Activated T-cell treated with anti-CD3 and anti-CD28 coated beads for 24 hours (primary cell): Measurements from ENCODE around the gene SEPTIN12.
A peak's percentile ranks its signal among the peaks of the same experiment; 100 is the strongest.
"Not testable (repeated sequence)": the region's sequence is repeated elsewhere in the genome, so short reads cannot be mapped to it uniquely, and the experiment has no call there.

Experiments
- DNase-seq: peaks from one replicate; pipeline ENCODE4 v3.0.0-alpha.2; 2020; ENCODE audit warnings: low read depth

SEPTIN12 gene

DNA sequence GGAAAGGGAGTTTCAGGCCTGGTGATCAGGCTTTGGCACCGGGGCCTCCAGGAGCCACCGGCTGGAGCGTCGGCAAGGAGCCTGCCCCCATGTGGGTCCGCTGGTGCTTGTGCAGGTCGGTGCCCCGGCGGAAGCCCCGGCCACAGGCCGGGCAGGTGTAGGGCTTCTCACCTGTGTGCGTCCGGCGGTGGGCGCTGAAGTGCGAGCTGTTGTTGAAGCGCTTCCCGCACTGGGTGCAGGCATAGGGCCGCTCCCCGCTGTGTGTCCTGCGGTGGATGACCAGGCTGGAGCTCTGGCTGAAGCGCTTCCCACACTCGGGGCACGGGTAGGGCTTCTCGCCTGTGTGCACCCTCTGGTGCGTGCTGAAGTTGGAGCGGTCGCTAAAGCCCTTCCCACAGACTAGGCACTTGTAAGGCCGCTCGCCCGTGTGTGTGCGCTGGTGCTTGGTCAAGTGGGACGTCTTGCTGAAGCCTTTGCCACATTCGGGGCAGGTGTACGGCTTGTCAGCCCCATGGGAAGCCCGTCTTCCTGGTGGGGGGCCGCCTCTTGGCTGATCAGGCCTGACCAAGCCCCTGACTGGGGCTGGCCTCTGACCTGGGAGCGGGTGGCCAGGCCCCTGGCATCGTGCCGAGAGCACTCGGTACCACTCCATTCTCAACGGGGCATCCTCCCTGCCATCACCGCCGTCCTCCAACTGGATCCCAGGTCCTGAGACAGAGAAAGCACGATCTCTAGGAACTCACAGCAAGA, 35.6 kb downstream of the SEPTIN12 start:
- no peak for DNase-seq

DNA sequence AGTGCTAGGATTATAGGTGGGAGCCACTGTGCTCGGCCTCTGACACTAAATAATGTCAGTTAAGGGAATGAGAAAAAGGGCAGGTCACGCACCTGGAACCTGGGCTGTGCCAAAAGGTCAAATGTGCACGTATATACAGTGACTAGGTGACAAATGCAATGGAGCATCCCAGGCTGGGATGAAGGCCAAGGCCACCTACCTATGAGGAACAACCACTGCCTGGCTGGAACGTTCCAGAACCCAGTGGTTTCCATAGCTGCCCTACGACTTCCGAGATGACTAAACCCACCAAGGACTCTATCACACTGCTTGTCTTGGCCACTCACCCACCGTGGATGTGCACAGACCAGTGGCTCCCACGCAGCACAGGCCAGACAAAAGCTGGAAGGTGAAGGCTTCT, 37.2 kb downstream of the SEPTIN12 start:
- DNase-seq, result no peak

DNA sequence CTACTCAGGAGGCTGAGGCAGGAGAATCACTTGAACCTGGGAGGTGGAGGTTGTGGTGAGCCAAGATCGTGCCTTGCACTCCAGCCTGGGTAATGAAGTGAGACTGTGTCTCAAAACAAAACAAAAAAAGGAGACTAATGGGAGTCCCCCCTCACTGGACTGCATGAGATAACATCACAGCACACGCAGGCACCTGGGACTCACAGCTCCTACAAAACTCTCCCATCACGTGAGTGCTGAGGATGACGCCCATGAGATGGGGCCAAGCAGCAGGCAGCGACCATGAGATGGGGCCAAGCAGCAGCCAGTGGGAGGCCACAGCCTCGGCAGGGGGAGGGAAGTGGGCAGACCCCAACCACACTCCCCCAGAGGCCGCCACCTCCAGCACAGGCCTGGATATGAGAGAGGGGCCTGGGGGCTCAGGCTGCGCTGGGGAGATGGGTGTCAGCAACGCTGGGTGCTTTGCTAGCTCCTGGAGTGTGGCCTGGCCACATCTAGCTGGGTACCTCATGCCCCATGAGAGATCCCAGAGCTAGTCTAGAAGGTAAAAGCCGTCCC, 38.4 kb downstream of the SEPTIN12 start:
- no peak for DNase-seq

DNA sequence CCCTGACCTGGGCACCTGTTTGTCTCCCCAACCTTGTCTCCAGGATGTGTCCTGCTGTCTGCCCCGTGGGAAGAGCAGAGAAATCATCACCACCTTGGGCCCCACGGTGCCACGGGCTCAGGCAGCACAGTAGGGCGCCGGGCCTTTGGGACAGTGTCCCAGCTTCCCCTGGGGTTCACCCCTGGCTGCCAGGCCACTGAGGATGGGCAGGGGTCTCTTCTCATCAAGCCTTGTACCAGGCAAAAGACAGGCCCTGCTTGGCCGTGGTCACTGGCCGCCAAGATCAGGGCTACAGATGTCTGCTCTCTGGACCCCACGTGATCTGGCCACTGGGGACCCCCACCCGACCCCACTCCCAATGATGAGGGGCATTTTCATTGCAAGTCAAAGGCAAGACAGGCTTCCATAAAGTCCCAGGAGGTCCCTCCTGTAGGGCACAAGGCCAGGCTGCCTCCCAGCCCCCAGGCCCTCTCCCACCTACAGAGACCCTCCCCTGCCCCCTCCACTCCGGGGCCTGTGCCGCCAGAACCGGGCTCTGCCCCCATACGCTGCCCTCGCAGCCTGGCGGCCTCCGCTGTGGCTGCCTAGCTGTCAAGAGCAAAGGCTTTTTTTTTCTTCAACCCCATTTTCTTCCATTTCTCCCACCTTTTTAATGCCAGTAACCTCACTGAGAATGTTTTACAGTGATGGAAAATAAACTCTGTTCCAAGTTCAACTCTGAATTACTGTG, 39.3 kb downstream of the SEPTIN12 start:
- no peak for DNase-seq

DNA sequence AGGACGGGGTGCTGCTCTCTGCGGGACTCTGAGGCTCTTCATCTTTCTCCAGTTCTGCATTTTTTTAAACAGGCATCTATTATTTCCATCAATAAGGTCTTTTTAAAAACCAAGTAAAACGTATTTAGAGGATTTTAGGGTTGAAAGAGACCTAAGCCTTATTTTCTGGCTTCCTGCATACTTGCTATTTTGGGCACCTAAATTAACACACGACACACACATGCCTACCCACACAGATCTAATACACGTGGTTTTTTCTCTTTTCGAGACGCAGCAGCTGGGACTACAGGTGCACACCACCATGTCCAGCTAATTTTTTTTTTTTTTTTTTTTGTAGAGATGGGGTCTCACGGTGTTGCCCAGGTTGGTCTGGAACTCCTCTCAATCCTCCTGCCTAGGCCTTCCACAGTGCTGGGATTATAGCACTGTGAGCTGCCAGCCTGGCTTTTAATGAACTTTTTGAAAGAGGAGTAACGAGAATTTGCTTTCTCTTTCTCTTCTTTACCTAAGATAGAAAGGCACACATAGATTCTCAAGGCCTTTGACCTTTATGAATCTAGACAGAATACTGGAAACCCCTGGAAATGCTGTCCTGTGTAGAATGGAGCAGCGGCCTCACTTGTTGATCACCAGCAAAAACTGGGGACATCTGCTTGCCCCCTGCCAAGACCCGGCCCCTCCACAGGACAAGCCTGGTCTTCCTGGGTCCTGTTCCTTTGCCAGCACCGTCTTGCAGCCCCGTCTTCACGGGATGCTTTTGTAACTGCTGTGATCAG, 40.1 kb downstream of the SEPTIN12 start:
- DNase-seq, result no peak

DNA sequence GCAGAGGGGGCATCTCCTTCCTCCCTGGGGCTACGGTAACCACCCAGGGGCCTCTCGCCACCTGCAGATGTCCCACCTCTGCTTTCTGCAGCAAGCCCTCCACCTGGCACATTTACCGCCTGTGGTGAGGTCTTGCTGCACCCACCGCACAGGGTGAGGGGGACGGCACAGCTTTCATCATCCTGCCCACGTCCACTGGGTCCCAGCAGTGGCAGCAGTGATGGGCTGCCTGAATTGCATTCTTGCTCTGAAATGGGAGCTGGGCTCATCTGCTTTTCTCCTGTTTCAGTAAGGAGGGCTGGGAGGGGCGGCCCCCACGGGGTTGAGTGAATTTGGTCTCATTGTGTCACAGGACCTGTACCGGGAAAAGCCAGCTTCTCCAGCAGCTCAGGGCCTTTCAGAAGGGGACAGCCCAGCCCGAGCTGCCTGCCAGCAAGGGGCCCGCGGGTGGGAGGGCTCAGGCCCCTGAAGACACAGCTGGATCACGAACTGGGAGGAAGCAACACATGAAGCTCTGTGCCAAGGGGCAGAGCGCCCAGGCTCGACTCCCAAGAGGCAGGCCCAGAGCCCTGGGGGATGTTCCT, 41.1 kb downstream of the SEPTIN12 start:
- no peak for DNase-seq

DNA sequence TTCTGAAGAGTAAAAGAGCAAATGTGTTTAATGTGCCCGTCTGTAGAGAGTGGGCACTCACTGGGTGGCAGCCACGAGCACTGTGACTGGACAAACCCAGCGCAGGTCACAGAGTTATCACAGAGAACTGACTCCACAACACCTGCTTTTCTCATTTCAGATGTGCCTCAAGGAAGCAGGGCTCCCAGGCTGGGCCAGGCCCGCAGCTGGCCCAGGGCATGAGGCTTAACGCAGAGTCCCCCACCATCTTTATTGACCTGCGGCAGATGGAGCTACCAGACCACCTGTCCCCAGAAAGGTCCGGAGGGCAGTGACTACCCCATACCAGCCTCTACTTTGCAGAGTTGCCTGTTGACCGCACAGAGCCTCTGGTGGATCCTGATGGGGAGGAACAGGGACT, 41.9 kb downstream of the SEPTIN12 start:
- no peak for DNase-seq

DNA sequence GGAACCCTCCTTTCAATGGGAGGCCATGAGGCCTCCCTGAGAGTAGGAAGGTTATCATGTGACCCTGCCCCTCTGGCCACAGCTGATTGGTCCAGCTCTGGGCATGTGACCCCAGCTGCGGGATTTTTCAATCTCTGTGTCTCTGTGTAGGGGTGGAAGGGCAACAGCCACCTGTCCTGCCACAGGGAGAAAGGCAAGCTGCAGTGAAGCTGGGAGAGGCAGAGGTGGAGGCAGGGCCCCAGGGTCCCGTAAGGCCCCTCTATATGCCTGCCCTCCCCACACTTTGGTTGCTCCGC, 42.9 kb downstream of the SEPTIN12 start:
- DNase-seq, result no peak

DNA sequence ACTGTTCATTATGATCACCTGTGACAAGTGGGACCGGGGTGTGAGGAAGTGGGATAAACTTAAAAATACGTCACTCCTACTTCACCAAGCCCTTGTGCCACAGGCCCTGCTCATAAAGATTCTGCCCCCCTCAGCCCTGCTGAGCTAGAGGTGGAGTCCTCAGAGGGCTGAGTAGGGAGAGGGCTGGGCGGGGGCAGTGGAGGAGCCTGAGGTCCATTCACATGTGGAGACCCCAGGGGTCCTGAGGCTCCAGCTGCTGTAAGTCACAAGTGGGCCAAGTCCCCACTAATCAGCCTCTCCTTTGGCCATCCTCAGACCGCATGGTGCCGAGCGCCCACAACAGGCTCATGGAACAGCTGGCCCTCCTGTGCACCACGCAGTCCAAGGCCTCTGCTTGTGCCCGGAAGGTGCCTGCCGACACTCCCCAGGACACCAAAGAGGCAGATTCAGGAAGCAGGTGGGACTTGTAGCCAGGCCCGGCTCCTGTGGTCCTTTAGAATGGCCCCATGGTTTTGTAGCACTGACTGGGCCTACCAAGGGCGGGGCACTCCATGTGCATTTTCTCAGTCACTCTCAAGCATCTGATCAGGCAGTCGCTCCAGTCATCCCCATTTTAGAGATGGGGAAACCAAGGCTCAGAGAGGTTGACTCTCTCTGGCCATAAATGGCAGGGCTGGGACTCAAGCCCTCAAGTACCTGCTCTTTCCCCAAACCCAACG, 43.4 kb downstream of the SEPTIN12 start:
- DNase-seq, result no peak

DNA sequence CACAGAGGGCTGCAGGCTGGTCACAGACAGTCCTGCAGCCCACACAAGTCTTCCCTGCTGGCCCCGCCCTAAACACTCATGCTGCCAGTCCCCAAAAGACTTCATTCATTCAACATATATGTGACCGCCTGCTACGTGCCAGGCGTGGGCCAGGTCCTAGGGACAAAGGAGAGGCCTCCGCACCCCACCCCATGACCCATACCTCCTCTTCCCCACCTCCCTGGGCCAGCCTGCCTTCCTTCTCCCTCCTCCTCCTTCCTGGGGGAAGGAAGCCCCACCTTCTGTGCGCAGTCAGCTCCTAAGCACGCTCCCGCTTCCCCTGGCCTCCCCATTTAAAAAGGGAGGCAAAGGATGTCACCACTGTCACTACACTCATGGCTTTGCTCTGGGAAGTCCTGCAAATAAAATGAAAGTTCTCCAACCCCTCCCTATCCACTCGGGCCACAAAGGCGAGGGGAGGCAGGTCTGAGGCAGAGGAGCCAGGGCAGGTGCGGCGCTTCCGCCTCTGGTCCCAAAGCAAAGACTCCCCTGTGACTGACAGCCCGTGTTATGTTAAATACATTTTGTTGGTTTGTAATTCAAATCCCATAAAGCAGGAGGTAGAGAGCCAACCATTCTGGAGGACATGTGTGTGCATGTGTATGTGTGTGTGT, 44.8 kb downstream of the SEPTIN12 start:
- DNase-seq, result no peak

DNA sequence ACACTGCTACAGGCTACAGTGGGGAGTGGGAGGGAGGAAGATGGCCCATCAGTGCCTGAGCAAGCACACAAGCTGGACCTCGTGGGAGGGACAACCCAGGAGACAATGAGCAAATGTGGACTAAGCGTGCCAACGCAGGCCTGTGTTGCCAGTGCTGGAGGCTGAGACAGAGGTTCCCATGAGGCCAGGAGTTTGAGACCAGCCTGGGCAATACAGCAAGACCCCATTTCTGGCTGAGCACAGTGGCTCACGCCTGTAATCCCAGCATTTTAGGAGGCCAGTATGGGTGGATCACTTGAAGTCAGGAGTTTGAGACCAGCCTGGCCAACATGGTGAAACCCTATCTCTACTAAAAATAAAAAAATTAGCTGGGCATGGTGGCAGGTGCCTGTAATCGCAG, 49.8 kb downstream of the SEPTIN12 start:
- DNase-seq, result not testable (repeated sequence)

DNA sequence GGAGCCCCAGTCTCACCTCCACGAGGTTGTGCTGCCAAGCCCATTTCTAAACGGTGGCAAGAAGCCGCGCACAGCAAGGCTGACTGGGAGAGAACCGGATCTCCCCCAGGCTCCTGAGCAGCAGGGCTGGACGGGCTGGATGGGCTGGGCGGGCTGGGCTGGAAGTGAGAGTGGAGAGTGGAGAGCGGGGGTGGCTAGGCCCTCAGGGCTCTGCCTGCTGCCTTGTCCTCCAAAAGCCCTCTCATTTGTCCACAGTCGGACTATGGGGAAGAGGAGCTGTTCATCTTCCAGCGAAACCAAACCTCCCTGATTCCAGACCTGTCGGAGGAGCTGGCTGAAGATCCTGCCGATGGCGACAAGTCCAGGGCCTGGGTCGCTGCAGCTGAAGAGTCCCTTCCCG, 50.6 kb downstream of the SEPTIN12 start:
- no peak for DNase-seq

DNA sequence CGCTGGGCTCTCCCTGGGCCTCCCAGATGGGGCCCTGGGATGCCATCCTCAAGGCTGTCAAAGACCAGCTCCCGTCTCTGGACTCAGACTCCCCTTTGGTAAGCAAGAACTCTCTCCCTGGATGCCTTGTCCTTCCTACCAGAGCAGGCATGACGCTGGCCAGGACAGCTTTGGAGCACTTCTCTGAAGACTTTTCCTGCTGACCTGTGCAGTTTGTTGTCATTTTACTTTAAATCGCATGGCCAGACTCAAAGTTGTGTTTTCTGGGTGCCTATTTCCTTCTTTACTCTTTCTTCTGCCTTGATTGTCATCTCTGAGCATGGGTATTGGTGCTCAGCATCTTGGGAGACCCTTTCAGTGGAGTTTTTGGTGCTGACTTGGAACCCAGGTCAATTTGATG, 51.6 kb downstream of the SEPTIN12 start:
- DNase-seq, result no peak

DNA sequence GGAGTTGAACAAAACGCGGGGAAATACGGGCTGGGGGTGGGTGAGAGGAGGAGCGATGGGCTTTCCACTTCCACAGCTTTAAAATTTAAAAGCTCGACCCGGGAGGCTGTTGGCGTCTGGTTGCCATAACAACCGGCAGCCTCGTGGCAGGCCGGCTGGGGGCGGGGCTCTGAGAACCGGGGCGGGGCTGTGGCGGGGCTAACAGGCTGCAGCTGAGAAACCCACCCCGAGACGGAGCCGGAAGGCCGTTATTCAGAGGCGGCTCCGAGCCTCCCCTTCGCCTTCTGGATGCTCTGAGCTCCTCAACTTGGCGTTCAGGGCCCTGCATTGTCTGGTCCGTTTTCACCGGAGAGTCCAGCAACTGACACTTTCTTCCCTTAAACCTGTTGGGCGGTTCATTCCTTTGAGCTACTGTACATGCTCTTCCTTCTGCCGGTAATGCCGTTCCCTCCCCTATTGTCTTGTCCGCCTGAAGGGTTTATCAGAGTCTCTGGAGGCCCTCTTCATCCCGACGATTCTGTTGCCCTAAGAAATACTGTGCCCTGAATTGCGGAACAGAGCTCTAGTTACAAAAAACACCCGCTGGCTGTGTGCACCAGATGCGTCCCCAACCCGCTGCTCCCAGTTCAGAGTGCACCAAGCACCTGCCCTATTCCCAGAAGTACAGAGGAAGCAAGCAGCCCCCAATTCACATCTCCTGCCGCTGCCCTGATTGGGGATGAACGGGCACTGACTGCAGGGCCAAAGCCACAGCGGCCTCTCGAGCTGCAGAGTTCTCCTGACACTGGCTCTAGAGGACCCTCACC, 53.2 kb downstream of the SEPTIN12 start:
- peak; percentile 90 for DNase-seq

DNA sequence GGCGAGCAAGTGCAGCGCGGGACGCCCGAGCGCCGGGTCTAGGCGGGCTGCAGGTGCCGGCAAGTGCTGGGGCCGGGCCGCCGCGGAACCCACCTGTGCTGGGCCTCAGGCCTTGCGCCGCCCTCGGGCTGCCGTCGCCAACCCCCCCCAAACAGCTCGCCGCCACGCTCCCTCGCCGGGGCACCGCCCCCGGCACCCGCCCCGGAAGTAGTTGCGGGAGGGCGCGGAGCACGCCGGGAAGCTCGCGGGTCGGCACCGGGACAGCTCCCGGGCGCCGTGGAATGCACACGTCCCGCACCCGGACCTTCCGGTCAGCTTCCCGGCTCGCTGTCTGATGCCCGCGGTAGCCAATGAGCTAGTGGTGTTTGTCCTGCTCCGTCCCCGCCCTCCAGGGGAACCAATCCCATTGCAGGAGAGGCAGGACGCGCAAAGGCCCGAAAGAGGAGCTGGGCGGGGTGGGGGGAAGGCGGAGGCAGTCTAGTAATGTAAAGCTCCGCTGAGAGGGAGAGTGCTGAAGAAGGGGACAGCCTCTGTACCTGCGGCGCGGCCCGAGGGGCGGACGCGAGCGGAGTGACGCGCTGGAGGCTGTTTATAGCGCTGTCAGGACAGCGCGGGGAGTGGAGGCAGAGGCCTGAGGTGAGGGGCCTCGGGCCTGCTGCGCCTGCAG, 53.9 kb downstream of the SEPTIN12 start, which contains the start of the genes ANKS3 and DNAAF8:
Gene ANKS3 (minus strand): TSS at position 209 of the 667 bp plus-strand sequence. CDS start 4,122 bp downstream, outside the sequence.
Gene DNAAF8 (plus strand): TSS at position 475 of the 667 bp plus-strand sequence. CDS start 1,978 bp downstream, outside the sequence.
- peak; percentile 79 for DNase-seq

DNA sequence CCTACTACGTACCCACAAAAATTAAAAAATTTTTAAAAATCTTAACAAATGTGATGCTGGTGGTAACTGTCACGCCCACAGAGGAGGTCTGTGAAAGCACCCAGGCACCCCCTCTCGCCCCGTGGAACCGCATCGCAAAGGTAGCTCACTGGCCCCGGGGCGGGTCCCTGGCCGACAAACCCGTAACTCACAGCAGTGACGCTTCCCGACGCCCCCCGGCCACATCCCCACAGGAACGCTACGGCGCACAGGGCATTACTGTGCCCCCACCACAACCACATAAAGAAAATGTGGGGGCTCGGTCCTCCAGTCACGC, 54.4 kb downstream of the SEPTIN12 start:
- no peak for DNase-seq

DNA sequence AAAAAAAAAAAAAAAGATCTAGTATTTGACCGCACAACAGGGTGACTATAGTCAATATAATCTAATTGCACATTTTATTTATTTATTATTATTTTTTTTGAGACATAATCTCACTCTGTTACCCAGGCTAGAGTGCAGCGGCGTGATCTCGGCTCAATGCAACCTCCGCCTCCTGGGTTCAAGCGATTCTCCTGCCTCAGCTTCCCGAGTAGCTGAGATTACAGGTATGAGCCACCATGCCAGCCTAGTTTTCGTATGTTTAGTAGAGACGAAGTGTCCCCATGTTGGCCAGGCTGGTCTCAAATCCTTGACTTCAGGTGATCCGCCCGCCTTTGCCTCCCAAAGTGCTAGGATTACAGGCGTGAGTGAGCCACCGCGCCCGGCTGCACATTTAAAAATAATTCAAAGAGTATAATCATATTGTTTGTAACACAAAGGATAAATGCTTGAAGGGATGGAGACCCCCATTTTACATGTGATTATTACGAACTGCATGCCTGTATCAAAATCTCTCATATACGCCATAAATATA, 54.9 kb downstream of the SEPTIN12 start:
- no peak for DNase-seq

DNA sequence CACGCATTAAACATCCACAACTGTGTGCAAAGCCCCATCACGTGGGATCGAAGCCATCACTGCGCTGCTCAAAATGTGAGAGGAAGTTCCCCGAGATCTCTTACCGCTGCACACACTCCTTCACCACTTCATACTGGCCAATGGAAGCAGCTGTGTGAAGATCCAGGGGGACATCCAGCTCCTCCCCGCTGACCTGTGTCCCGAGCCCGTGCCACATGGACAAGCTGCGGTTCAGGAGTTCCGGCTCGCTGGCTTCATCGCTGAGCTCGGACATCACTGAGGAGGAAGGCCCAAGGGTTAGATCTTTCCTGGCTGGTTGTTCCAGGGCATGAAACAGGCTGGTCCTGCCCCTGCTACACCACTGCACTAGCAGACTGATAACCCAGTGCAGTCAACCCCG, 58.3 kb downstream of the SEPTIN12 start:
- DNase-seq, result no peak

DNA sequence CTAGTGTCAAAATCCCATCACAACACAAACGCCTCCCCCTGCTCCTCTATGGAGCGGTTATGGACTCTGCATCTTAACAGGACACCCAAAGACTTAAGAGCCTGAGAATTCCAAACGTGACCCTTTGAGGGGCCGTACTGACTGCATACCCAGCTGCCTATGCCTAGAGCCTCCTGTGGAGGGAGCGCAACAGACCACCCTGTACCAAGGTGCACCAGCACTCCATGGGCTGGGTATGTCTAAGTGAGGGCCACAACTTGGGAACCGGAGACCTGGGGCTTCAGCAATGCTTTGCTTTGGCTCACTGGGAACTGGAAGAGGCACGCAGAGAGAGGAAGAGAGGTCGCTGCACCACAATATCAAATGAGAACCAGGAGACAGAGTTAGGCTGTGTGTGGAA, 59.5 kb downstream of the SEPTIN12 start:
- DNase-seq, result no peak
